WI38 (cell line): ENCODE results near the gene TPRG1L.

Experiments
- H3K4me3 ChIP-seq: 2 replicates; pipeline ENCODE4 v1.5.1; 2011; ENCODE audit warnings: low read depth, mild to moderate bottlenecking, control low read depth, low read length
- CTCF ChIP-seq: IDR thresholded peaks from 2 replicates; pipeline ENCODE4 v1.5.1; 2012; ENCODE audit warnings: low read depth, mild to moderate bottlenecking, control low read depth, low read length

TPRG1L gene

GRCh38 chr1:3663999-3664699 is 39.3 kb downstream of the TPRG1L start:
- TF ChIP-seq CTCF = no peak

GRCh38 chr1:3664700-3665375 is 40.0 kb downstream of the TPRG1L start:
- TF ChIP-seq CTCF = no peak
- H3K4me3 ChIP-seq = no peak overlapping the region

More at GRCh38 chr1:3663999-3664699, 39.3 kb downstream of the TPRG1L start:
- H3K4me3 ChIP-seq = no peak overlapping the region

- no peak overlapping the region for H3K4me3 ChIP-seq
- no peak for TF ChIP-seq CTCF
Measured at GRCh38 chr1:3668148-3668547, 43.3 kb downstream of the TPRG1L start.

- H3K4me3 ChIP-seq = no peak overlapping the region
- TF ChIP-seq CTCF = no peak
Measured at GRCh38 chr1:3668585-3669300, 43.9 kb downstream of the TPRG1L start.

- no peak overlapping the region for H3K4me3 ChIP-seq
- TF ChIP-seq CTCF = no peak
Measured at GRCh38 chr1:3669421-3669821, 44.6 kb downstream of the TPRG1L start.

GRCh38 chr1:3669971-3670431 is 45.2 kb downstream of the TPRG1L start:
- H3K4me3 ChIP-seq = no peak overlapping the region
- TF ChIP-seq CTCF = no peak
